Trophoblast cell (in vitro differentiated cells and primary cell): Measurements from ENCODE around the gene BRD7.

Source experiments
- DNase-seq, 2 donors: peaks; one replicate each; pipeline ENCODE4 v3.0.0-alpha.2; 2016
- H2AFZ ChIP-seq: 2 replicates; pipeline ENCODE4 v1.6.1; 2013; ENCODE audit warnings: low read length, moderate library complexity, mild to moderate bottlenecking; ENCODE audit not compliant: insufficient read depth, poor library complexity
- H2AK5ac ChIP-seq: 2 replicates; pipeline ENCODE4 v1.6.1; 2013; ENCODE audit warnings: mild to moderate bottlenecking, low read length
- H2BK120ac ChIP-seq: 2 replicates; pipeline ENCODE4 v1.6.1; 2013; ENCODE audit warnings: low read length, mild to moderate bottlenecking, moderate library complexity; ENCODE audit not compliant: insufficient read depth, poor library complexity
- H2BK12ac ChIP-seq: 2 replicates; pipeline ENCODE4 v1.6.1; 2013; ENCODE audit warnings: mild to moderate bottlenecking, low read length, moderate library complexity
- H2BK5ac ChIP-seq: 2 replicates; pipeline ENCODE4 v1.6.1; 2013; ENCODE audit warnings: low read length, low read depth, moderate library complexity, mild to moderate bottlenecking; ENCODE audit not compliant: poor library complexity
- H3K14ac ChIP-seq: 2 replicates; pipeline ENCODE4 v1.6.1; 2013; ENCODE audit warnings: mild to moderate bottlenecking, low read length
- H3K18ac ChIP-seq: 2 replicates; pipeline ENCODE4 v1.6.1; 2013; ENCODE audit warnings: mild to moderate bottlenecking, low read length
- H3K23ac ChIP-seq: 2 replicates; pipeline ENCODE4 v1.6.1; 2013; ENCODE audit warnings: low read length
- H3K27ac ChIP-seq: 2 replicates; pipeline ENCODE4 v1.5.1; 2013; ENCODE audit warnings: low read depth, mild to moderate bottlenecking, inconsistent platforms, low read length, moderate library complexity
- H3K27me3 ChIP-seq: 2 replicates; pipeline ENCODE4 v1.6.1; 2013; ENCODE audit warnings: inconsistent platforms, mild to moderate bottlenecking, low read length, moderate library complexity; ENCODE audit not compliant: insufficient read depth
- H3K36me3 ChIP-seq, 2 experiments: 1 replicate in 1 of 2; 2 replicates in 1 of 2; pipeline ENCODE4 v1.6.1; 2013; ENCODE audit warnings: low read length in 2 of 2, mild to moderate bottlenecking in 2 of 2, moderate library complexity in 1 of 2; ENCODE audit not compliant: insufficient read depth in 2 of 2, control insufficient read depth in 1 of 2
- H3K4ac ChIP-seq: 2 replicates; pipeline ENCODE4 v1.6.1; 2013; ENCODE audit warnings: low read depth, mild to moderate bottlenecking, low read length, moderate library complexity
- H3K4me1 ChIP-seq, 2 experiments: 1 replicate in 1 of 2; 2 replicates in 1 of 2; pipeline ENCODE4 v1.6.1; 2013; ENCODE audit warnings: low read length in 2 of 2, mild to moderate bottlenecking in 2 of 2, moderate library complexity in 1 of 2; ENCODE audit not compliant: insufficient read depth in 2 of 2, control insufficient read depth in 1 of 2
- H3K4me2 ChIP-seq: 2 replicates; pipeline ENCODE4 v1.6.1; 2013; ENCODE audit warnings: inconsistent platforms, mild to moderate bottlenecking, low read length, moderate library complexity
- H3K4me3 ChIP-seq: 2 replicates; pipeline ENCODE4 v1.5.1; 2013; ENCODE audit warnings: mild to moderate bottlenecking, low read depth, low read length, inconsistent platforms
- H3K79me1 ChIP-seq: one replicate; pipeline ENCODE4 v1.6.1; 2013; ENCODE audit warnings: low read length
- H3K79me2 ChIP-seq: 2 replicates; pipeline ENCODE4 v1.6.1; 2013; ENCODE audit warnings: low read length, mild to moderate bottlenecking; ENCODE audit not compliant: control insufficient read depth, insufficient read depth, poor library complexity
- H3K9ac ChIP-seq: 2 replicates; pipeline ENCODE4 v1.6.1; 2013; ENCODE audit warnings: mild to moderate bottlenecking, low read length
- H3K9me3 ChIP-seq: 2 replicates; pipeline ENCODE4 v1.6.1; 2013; ENCODE audit warnings: low read depth, mild to moderate bottlenecking, control low read depth, inconsistent platforms, low read length; ENCODE audit not compliant: insufficient read depth
- H4K12ac ChIP-seq: 2 replicates; pipeline ENCODE4 v1.6.1; 2013; ENCODE audit warnings: low read depth, mild to moderate bottlenecking, low read length, moderate library complexity
- H4K8ac ChIP-seq: 2 replicates; pipeline ENCODE4 v1.6.1; 2013; ENCODE audit warnings: low read depth, mild to moderate bottlenecking, low read length, moderate library complexity
- H4K91ac ChIP-seq: one replicate; pipeline ENCODE4 v1.6.1; 2013; ENCODE audit warnings: low read depth, mild to moderate bottlenecking, low read length, moderate library complexity
- WGBS: extraction: QIAGEN DNeasy Blood & Tissue Kit; methylation state at CpG from one replicate; pipeline ENCODE4 v1.1.7; 2013; ENCODE audit warnings: missing lambda C conversion rate; ENCODE audit not compliant: insufficient read length, insufficient coverage; ENCODE audit errors: extremely low coverage; 5-methylcytosine and 5-hydroxymethylcytosine counted together

Gene BRD7

GRCh38 chr16:50381679-50382440 is 13.1 kb upstream of the BRD7 start:
- H3K4ac ChIP-seq: no peak overlapping the region
- H3K4me1 ChIP-seq: no peaks in the 10 kb centered on the region
- H3K9me3 ChIP-seq: peaks cover 4% of the 10 kb centered on the region
- no peak overlapping the region for H3K4me3 ChIP-seq
- H2AK5ac ChIP-seq: no peak overlapping the region
- no peaks in the 10 kb centered on the region for H3K36me3 ChIP-seq
- no peak overlapping the region for H4K12ac ChIP-seq
- no peak overlapping the region for H3K27ac ChIP-seq
- H3K79me1 ChIP-seq: no peaks in the 10 kb centered on the region
- H4K91ac ChIP-seq: no peak overlapping the region
- no peak overlapping the region for H3K9ac ChIP-seq
- H3K79me2 ChIP-seq: no peaks in the 10 kb centered on the region
- DNase-seq: peak; percentile 65 to 89
- no peak overlapping the region for H2AFZ ChIP-seq
- no peak overlapping the region for H3K4me2 ChIP-seq
- no peak overlapping the region for H3K14ac ChIP-seq
- H4K8ac ChIP-seq: no peak overlapping the region
- no peak overlapping the region for H2BK5ac ChIP-seq
- H2BK12ac ChIP-seq: no peak overlapping the region
- H3K23ac ChIP-seq: no peak overlapping the region
- no peak overlapping the region for H2BK120ac ChIP-seq
- no CpG with 5 or more reads among the region's 8 CpGs for WGBS
- H3K27me3 ChIP-seq: no peaks in the 10 kb centered on the region
- no peak overlapping the region for H3K18ac ChIP-seq

GRCh38 chr16:50378417-50378816 is 9.6 kb upstream of the BRD7 start:
- no peaks in the 10 kb centered on the region for H3K36me3 ChIP-seq
- no peak overlapping the region for H2BK5ac ChIP-seq
- H3K4me3 ChIP-seq: no peak overlapping the region
- no peak overlapping the region for H2AFZ ChIP-seq
- H3K14ac ChIP-seq: no peak overlapping the region
- no peak overlapping the region for H2AK5ac ChIP-seq
- no peak overlapping the region for H2BK120ac ChIP-seq
- no peak overlapping the region for H3K4me2 ChIP-seq
- no peaks in the 10 kb centered on the region for H3K79me2 ChIP-seq
- H2BK12ac ChIP-seq: no peak overlapping the region
- H3K4me1 ChIP-seq: no peaks in the 10 kb centered on the region
- H3K79me1 ChIP-seq: no peaks in the 10 kb centered on the region
- no peak overlapping the region for H4K91ac ChIP-seq
- H3K18ac ChIP-seq: no peak overlapping the region
- no peaks in the 10 kb centered on the region for H3K27me3 ChIP-seq
- no peaks in the 10 kb centered on the region for H3K9me3 ChIP-seq
- no peak for DNase-seq
- H4K12ac ChIP-seq: no peak overlapping the region
- H3K4ac ChIP-seq: no peak overlapping the region
- no peak overlapping the region for H3K27ac ChIP-seq
- no peak overlapping the region for H4K8ac ChIP-seq
- no peak overlapping the region for H3K23ac ChIP-seq
- no peak overlapping the region for H3K9ac ChIP-seq

- no peak overlapping the region for H2AK5ac ChIP-seq
- H3K9me3 ChIP-seq: peaks cover 2% of the 10 kb centered on the region
- no peaks in the 10 kb centered on the region for H3K79me2 ChIP-seq
- H2BK120ac ChIP-seq: no peak overlapping the region
- no peak overlapping the region for H3K4ac ChIP-seq
- no peak overlapping the region for H2BK5ac ChIP-seq
- H4K12ac ChIP-seq: no peak overlapping the region
- H3K4me2 ChIP-seq: no peak overlapping the region
- no CpG with 5 or more reads among the region's 4 CpGs for WGBS
- H3K4me1 ChIP-seq: no peaks in the 10 kb centered on the region
- H3K79me1 ChIP-seq: no peaks in the 10 kb centered on the region
- no peak for DNase-seq
- H3K27ac ChIP-seq: no peak overlapping the region
- H3K18ac ChIP-seq: no peak overlapping the region
- H2AFZ ChIP-seq: no peak overlapping the region
- H3K27me3 ChIP-seq: no peaks in the 10 kb centered on the region
- H3K23ac ChIP-seq: no peak overlapping the region
- no peak overlapping the region for H3K9ac ChIP-seq
- H4K91ac ChIP-seq: no peak overlapping the region
- no peak overlapping the region for H3K14ac ChIP-seq
- no peak overlapping the region for H4K8ac ChIP-seq
- no peak overlapping the region for H2BK12ac ChIP-seq
- no peaks in the 10 kb centered on the region for H3K36me3 ChIP-seq
- no peak overlapping the region for H3K4me3 ChIP-seq
These were observed 8.2 kb upstream of the BRD7 start for GRCh38 chr16:50377001-50377400.

- Histone ChIP-seq H3K9me3 (peaks cover 6% of the 10 kb centered on the region), H2BK5ac (no peak overlapping the region), H3K14ac (no peak overlapping the region), H4K91ac (no peak overlapping the region), H3K79me1 (no peaks in the 10 kb centered on the region), H4K8ac (no peak overlapping the region), H2BK120ac (no peak overlapping the region), H3K4me1 (no peaks in the 10 kb centered on the region), H4K12ac (no peak overlapping the region), H3K23ac (no peak overlapping the region), H2BK12ac (no peak overlapping the region), H3K4me3 (no peak overlapping the region), H3K79me2 (no peaks in the 10 kb centered on the region), H3K9ac (no peak overlapping the region), H3K36me3 (no peaks in the 10 kb centered on the region), H2AFZ (no peak overlapping the region), H3K27ac (no peak overlapping the region), H3K4me2 (no peak overlapping the region), H3K4ac (no peak overlapping the region), H3K18ac (no peak overlapping the region), H2AK5ac (no peak overlapping the region), H3K27me3 (no peaks in the 10 kb centered on the region)
- WGBS: no CpG with 5 or more reads among the region's 9 CpGs
- DNase-seq: no peak
These were observed 5.0 kb upstream of the BRD7 start for GRCh38 chr16:50373780-50374179.
